ENCODE results near the gene RPP40.
"Not testable (repeated sequence)": the region's sequence is repeated elsewhere in the genome, so short reads cannot be mapped to it uniquely, and the experiment has no call there.

Gene RPP40, protein sequence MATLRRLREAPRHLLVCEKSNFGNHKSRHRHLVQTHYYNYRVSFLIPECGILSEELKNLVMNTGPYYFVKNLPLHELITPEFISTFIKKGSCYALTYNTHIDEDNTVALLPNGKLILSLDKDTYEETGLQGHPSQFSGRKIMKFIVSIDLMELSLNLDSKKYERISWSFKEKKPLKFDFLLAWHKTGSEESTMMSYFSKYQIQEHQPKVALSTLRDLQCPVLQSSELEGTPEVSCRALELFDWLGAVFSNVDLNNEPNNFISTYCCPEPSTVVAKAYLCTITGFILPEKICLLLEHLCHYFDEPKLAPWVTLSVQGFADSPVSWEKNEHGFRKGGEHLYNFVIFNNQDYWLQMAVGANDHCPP

DNA sequence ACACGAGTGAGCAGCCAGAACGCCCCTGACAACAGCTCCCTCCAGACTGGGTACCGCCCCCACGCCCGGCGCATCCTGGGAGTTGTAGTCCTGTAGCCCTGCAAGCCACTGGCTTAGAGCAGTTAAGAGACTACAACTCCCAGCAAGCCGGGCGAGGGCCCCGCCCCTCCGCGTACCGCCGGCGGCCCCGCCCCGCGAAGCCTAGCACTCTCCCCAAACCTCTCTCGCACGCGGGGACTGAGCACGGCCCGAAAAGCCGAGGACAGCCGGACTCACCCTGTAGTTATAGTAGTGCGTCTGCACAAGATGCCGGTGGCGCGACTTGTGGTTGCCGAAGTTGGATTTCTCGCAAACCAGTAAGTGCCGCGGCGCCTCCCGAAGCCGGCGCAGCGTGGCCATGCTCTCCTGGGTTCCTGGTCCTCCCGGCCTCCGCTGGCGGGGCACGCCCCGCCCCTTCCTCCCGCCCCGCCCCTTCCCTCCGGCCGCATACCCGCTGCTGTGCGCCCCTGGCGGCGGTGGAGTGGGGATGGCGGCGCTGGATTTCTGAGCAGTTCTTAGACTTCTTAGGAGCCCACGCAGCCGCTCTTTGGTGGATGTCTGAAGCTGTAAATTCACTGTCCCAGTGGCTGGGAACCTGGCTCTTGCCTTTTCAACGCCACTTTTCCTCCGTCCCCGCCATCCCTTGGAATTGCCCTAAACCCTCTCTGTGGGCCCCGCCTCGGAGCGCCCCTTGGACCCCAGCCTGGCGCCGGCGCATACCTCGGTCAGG lies at the start of gene RPP40:
TSS of gene RPP40 (minus strand) at position 434 of the 769 bp plus-strand sequence. CDS start at position 399, 35 bp downstream.
- peak; percentile 98 for DNase-seq

- peak; percentile 5 for DNase-seq
Observed at GRCh38 chr6:5053038-5053437, 49.2 kb upstream of the RPP40 start.

DNA sequence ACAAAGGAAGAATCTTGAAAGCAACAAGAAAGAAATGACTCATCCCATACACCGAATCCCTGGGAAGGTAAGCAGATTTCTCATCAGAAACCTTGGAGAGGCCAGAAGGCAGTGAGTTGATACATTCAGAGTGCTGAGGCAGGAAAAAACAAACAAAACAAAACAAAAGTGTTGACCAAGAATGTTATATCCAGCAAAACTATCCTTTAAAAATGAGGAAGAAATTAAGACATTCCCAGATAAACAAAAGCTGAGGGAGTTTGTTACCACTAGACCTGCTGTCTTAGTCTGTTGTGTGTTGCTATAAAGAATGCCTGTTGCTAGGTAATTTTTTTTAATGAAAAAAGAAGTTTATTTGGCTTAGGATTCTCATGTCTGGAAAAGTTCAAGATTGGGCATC lies 47.6 kb upstream of the RPP40 start:
- no peak for DNase-seq

- DNase-seq: no peak
Observed at GRCh38 chr6:5050009-5050408, 46.2 kb upstream of the RPP40 start.

DNA sequence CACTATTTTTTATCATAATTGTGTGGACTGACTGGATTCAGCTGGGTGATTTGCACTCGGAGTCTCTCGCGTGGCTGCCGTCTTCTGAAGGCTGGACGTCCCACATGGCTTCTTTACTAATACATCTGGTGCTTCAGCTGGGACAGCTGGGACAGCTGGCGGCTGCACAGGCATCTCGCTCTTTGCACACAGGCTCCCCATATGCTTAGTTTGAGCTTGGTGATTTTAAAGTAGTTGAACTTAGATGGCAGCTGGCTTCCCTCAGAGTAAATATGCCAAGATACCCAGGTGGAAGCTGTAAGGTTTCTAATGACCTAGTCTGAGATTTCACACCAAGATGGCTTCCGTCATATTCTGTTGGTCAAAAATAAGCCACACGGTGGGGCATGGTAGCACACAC lies 42.6 kb upstream of the RPP40 start:
- DNase-seq: no peak

DNA sequence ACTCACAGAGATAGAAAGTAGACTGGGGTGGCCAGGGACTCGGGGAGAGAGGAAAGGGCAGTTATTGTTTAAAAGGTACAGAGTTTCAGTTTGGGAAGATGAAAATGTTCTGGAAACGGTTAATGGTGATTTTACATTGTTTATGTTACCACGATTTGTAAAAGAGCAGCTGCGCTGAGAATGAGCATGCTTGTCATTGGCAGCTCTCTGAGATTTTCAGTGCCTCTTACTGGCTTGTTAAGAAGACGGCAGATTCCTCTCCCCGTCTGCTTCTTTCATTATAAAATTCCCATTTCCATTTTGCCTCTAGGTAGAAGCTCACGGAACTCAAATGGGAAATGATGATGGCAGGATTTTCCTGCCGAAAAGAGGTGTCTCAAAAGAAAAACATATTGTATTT lies 41.6 kb upstream of the RPP40 start:
- DNase-seq: no peak

- DNase-seq: no peak
Observed at GRCh38 chr6:5044866-5045265, 41.0 kb upstream of the RPP40 start.

GRCh38 chr6:5042436-5042835 lies 38.6 kb upstream of the RPP40 start:
- no peak for DNase-seq

GRCh38 chr6:5041955-5042354 lies 38.1 kb upstream of the RPP40 start:
- DNase-seq: no peak

DNA sequence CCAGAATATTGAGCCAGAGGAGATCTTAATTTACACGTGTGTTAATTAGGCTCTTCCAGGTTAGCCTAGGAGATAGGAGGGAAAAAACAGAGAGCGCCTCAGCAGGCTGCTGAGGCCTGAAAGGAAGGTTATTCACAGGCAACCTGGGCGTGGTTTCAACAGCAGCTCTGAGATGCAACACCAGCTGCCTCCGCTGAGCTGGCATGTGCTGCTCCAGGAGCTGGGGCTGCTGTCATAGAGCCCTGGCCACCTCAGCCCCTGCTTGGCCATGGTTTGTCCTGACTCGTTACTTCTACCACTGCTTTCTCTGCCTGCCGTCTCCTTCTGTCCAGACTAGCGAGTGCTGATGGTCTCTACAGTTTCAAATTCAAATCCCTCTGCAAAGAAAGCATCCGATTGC lies 32.4 kb upstream of the RPP40 start:
- DNase-seq: peak; percentile 55

- DNase-seq: no peak
Observed at GRCh38 chr6:5034736-5035135, 30.9 kb upstream of the RPP40 start.

GRCh38 chr6:5034328-5034727 lies 30.5 kb upstream of the RPP40 start:
- peak; percentile 15 for DNase-seq

- DNase-seq: not testable (repeated sequence)
Observed at GRCh38 chr6:5033214-5033904, 29.5 kb upstream of the RPP40 start.

GRCh38 chr6:5032706-5033105 lies 28.9 kb upstream of the RPP40 start:
- not testable (repeated sequence) for DNase-seq

DNA sequence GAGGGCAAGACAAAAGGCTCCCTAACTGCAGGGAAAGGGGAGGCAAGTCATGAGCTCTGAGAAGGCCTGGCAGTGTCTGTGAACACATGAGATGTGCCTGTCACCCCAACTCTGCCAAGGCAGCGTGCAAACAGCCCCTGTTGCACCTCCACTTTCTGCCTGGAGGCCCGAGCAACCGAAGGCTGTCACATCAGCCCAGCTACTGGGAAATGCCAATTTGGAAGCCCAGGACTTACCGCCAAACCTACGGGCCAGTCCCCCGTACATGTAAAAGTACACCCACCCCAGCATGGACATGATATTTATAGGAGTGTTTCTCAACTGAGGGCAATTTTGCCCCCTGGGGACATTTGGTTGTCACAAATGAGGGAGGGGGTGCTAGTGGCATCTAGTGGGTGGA lies 27.3 kb upstream of the RPP40 start:
- no peak for DNase-seq

- peak; percentile 95 for DNase-seq
Observed at GRCh38 chr6:5030596-5031136, 26.8 kb upstream of the RPP40 start.

GRCh38 chr6:5029609-5030008 lies 25.8 kb upstream of the RPP40 start:
- DNase-seq: no peak

DNA sequence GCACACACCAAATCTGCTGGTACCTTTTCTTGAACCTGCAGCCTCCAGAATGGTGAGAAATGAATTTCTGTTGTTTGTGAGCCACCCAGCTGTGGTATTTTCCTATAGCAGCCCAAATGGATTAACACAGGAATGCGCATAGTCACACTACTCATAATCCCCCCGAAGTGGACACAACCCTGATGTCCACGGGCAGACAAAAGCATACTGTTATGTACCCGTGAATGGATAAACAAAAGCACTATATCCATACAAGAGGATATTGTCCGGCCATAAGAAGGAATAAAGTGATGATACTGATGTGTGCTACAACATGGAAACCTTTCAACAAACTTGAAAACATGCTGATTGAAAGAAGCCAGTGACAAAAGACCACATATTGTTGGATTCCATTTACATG lies 25.1 kb upstream of the RPP40 start:
- no peak for DNase-seq

- no peak for DNase-seq
Observed at GRCh38 chr6:5028301-5028700, 24.5 kb upstream of the RPP40 start.

DNA sequence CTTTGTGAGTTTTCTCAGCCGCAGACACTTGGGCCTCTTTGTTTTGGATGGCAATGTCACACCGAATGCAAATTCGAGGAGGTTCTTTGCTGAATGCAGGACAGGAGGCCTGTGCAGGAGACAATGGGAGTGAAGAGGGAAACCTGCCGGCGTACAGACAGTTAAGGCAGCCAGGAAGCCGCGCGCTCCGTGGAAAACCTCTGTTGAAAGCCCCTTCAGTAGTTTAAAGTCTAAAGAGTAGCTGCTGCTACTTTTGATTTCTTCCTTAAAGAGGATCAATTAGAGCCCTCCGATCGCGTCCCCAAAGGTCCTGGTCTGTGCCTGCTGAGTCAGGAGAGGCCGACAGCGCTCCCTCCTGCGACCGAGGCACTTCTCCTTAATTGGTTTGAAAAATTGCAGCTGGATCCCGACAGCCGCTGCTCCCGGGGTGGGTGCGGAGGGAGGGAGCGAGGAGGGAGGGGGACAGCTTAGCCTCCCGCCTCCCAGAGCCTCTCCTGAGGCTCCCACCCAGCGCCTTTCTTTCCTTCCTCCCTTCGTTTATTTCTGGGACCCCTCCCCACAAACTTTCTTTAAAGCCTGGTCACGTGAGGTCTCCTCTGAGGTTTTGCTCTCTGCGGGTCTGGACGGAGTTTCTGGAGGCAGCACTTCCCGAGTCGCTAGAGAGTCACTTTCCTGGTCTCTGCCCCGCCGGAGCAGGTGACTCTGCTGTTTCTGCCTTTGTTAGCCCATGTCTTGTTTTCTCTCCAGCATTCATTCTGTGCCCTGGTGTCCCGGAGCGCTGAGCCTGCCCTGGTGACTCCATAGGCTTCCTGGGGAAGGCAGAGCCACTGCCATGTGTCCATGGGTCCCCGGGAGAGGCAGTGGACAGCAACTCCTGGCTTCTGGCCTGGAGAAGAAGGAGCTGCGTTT lies 22.3 kb upstream of the RPP40 start:
- peak; percentile 61 for DNase-seq

DNA sequence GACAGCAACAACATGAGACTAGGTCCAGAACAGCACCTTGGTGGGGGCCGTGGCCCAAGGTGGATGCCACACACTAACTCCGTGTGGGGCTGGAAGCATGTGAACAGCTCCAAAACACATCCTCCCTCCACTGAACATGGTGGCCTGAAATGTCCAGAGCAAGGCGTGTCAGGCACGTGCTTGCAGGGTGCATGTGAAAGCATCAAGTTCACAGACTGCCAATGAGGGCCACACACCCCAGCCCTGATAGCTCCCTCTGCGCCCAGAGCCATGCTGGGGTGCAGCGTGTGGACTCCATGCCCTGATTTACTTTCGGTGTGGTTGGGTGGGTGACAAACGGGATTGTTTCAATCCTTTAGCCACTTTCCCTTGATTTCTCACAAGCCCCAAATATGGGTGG lies 20.1 kb upstream of the RPP40 start:
- no peak for DNase-seq

- no peak for DNase-seq
Observed at GRCh38 chr6:5020142-5020541, 16.3 kb upstream of the RPP40 start.
